ENCODE results near the gene GALNT6.

GRCh38 chr12:51324953-51325352 lies 66.3 kb downstream of the GALNT6 start:
- TF ChIP-seq, protein P1, sequence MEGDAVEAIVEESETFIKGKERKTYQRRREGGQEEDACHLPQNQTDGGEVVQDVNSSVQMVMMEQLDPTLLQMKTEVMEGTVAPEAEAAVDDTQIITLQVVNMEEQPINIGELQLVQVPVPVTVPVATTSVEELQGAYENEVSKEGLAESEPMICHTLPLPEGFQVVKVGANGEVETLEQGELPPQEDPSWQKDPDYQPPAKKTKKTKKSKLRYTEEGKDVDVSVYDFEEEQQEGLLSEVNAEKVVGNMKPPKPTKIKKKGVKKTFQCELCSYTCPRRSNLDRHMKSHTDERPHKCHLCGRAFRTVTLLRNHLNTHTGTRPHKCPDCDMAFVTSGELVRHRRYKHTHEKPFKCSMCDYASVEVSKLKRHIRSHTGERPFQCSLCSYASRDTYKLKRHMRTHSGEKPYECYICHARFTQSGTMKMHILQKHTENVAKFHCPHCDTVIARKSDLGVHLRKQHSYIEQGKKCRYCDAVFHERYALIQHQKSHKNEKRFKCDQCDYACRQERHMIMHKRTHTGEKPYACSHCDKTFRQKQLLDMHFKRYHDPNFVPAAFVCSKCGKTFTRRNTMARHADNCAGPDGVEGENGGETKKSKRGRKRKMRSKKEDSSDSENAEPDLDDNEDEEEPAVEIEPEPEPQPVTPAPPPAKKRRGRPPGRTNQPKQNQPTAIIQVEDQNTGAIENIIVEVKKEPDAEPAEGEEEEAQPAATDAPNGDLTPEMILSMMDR (IDR thresholded peaks at IDR 0.05), result no peak
- TF ChIP-seq REST (IDR thresholded peaks at IDR 0.05; ENCODE audit: insufficient read depth in 1 of 2, low read depth in 2 of 2, low read length in 1 of 2) (no peak), POLR2AphosphoS5 (IDR thresholded peaks at IDR 0.05; ENCODE audit: low read depth, low read length) (no peak)

Measured in Panc1 (cell line).